Trophoblast cell (in vitro differentiated cells and primary cell): ENCODE measurements around the gene DDX54.

Source experiments
- DNase-seq, 2 donors: peaks; one replicate each; pipeline ENCODE4 v3.0.0-alpha.2; 2016
- H2AFZ ChIP-seq: 2 replicates; pipeline ENCODE4 v1.6.1; 2013; ENCODE audit warnings: low read length, moderate library complexity, mild to moderate bottlenecking; ENCODE audit not compliant: insufficient read depth, poor library complexity
- H2AK5ac ChIP-seq: 2 replicates; pipeline ENCODE4 v1.6.1; 2013; ENCODE audit warnings: mild to moderate bottlenecking, low read length
- H2BK120ac ChIP-seq: 2 replicates; pipeline ENCODE4 v1.6.1; 2013; ENCODE audit warnings: low read length, mild to moderate bottlenecking, moderate library complexity; ENCODE audit not compliant: insufficient read depth, poor library complexity
- H2BK12ac ChIP-seq: 2 replicates; pipeline ENCODE4 v1.6.1; 2013; ENCODE audit warnings: mild to moderate bottlenecking, low read length, moderate library complexity
- H2BK5ac ChIP-seq: 2 replicates; pipeline ENCODE4 v1.6.1; 2013; ENCODE audit warnings: low read length, low read depth, moderate library complexity, mild to moderate bottlenecking; ENCODE audit not compliant: poor library complexity
- H3K14ac ChIP-seq: 2 replicates; pipeline ENCODE4 v1.6.1; 2013; ENCODE audit warnings: mild to moderate bottlenecking, low read length
- H3K18ac ChIP-seq: 2 replicates; pipeline ENCODE4 v1.6.1; 2013; ENCODE audit warnings: mild to moderate bottlenecking, low read length
- H3K23ac ChIP-seq: 2 replicates; pipeline ENCODE4 v1.6.1; 2013; ENCODE audit warnings: low read length
- H3K27ac ChIP-seq: 2 replicates; pipeline ENCODE4 v1.5.1; 2013; ENCODE audit warnings: low read depth, mild to moderate bottlenecking, inconsistent platforms, low read length, moderate library complexity
- H3K27me3 ChIP-seq: 2 replicates; pipeline ENCODE4 v1.6.1; 2013; ENCODE audit warnings: inconsistent platforms, mild to moderate bottlenecking, low read length, moderate library complexity; ENCODE audit not compliant: insufficient read depth
- H3K36me3 ChIP-seq, 2 experiments: 1 replicate in 1 of 2; 2 replicates in 1 of 2; pipeline ENCODE4 v1.6.1; 2013; ENCODE audit warnings: low read length in 2 of 2, mild to moderate bottlenecking in 2 of 2, moderate library complexity in 1 of 2; ENCODE audit not compliant: insufficient read depth in 2 of 2, control insufficient read depth in 1 of 2
- H3K4ac ChIP-seq: 2 replicates; pipeline ENCODE4 v1.6.1; 2013; ENCODE audit warnings: low read depth, mild to moderate bottlenecking, low read length, moderate library complexity
- H3K4me1 ChIP-seq, 2 experiments: 1 replicate in 1 of 2; 2 replicates in 1 of 2; pipeline ENCODE4 v1.6.1; 2013; ENCODE audit warnings: low read length in 2 of 2, mild to moderate bottlenecking in 2 of 2, moderate library complexity in 1 of 2; ENCODE audit not compliant: insufficient read depth in 2 of 2, control insufficient read depth in 1 of 2
- H3K4me2 ChIP-seq: 2 replicates; pipeline ENCODE4 v1.6.1; 2013; ENCODE audit warnings: inconsistent platforms, mild to moderate bottlenecking, low read length, moderate library complexity
- H3K4me3 ChIP-seq: 2 replicates; pipeline ENCODE4 v1.5.1; 2013; ENCODE audit warnings: mild to moderate bottlenecking, low read depth, low read length, inconsistent platforms
- H3K79me1 ChIP-seq: one replicate; pipeline ENCODE4 v1.6.1; 2013; ENCODE audit warnings: low read length
- H3K79me2 ChIP-seq: 2 replicates; pipeline ENCODE4 v1.6.1; 2013; ENCODE audit warnings: low read length, mild to moderate bottlenecking; ENCODE audit not compliant: control insufficient read depth, insufficient read depth, poor library complexity
- H3K9ac ChIP-seq: 2 replicates; pipeline ENCODE4 v1.6.1; 2013; ENCODE audit warnings: mild to moderate bottlenecking, low read length
- H3K9me3 ChIP-seq: 2 replicates; pipeline ENCODE4 v1.6.1; 2013; ENCODE audit warnings: low read depth, mild to moderate bottlenecking, control low read depth, inconsistent platforms, low read length; ENCODE audit not compliant: insufficient read depth
- H4K12ac ChIP-seq: 2 replicates; pipeline ENCODE4 v1.6.1; 2013; ENCODE audit warnings: low read depth, mild to moderate bottlenecking, low read length, moderate library complexity
- H4K8ac ChIP-seq: 2 replicates; pipeline ENCODE4 v1.6.1; 2013; ENCODE audit warnings: low read depth, mild to moderate bottlenecking, low read length, moderate library complexity
- H4K91ac ChIP-seq: one replicate; pipeline ENCODE4 v1.6.1; 2013; ENCODE audit warnings: low read depth, mild to moderate bottlenecking, low read length, moderate library complexity
- WGBS: extraction: QIAGEN DNeasy Blood & Tissue Kit; methylation state at CpG from one replicate; pipeline ENCODE4 v1.1.7; 2013; ENCODE audit warnings: missing lambda C conversion rate; ENCODE audit not compliant: insufficient read length, insufficient coverage; ENCODE audit errors: extremely low coverage; 5-methylcytosine and 5-hydroxymethylcytosine counted together

The DDX54 gene

DNA sequence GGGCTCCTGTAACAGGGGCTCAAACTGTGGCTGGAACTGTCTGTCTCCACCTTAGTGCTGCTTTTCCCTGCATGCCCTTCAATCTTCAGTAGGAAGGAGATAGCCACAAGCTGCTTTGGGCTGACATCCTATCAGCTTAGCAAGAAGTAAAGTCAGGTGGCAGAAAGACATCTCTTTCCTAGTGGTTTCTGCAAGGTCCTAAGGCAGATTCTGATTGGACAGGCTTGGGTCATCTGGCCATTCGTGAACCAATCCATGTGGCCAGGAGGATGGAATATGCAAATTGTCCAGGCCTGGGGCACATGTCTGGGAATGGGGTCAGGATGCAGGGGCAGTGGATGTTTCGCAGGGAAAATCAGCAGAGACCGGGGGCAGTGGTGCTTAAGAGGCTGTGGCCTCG lies 5.5 kb upstream of the DDX54 start:
- Histone ChIP-seq H3K27ac (no peak overlapping the region), H3K79me1 (peaks cover 3% of the 10 kb centered on the region), H3K36me3 (peaks cover 20 to 23% of the 10 kb centered on the region in 2 experiments), H4K8ac (no peak overlapping the region), H2BK120ac (no peak overlapping the region), H4K12ac (no peak overlapping the region), H3K9me3 (no peaks in the 10 kb centered on the region), H3K4me1 (peaks cover 12% of the 10 kb centered on the region in 2 experiments), H2AK5ac (no peak overlapping the region), H3K4me3 (no peak overlapping the region), H2BK12ac (no peak overlapping the region), H2AFZ (no peak overlapping the region), H3K23ac (no peak overlapping the region), H3K18ac (no peak overlapping the region), H3K27me3 (no peaks in the 10 kb centered on the region), H3K4me2 (no peak overlapping the region), H4K91ac (no peak overlapping the region), H3K4ac (no peak overlapping the region), H2BK5ac (no peak overlapping the region), H3K79me2 (peaks cover 2% of the 10 kb centered on the region), H3K14ac (no peak overlapping the region), H3K9ac (no peak overlapping the region)
- no peak for DNase-seq
- whole genome bisulfite sequencing: no CpG with 5 or more reads among the region's 4 CpGs

- H3K27me3 ChIP-seq: no peaks in the 10 kb centered on the region
- H3K4ac ChIP-seq: no peak overlapping the region
- H3K4me2 ChIP-seq: no peak overlapping the region
- no peak overlapping the region for H2BK5ac ChIP-seq
- H4K12ac ChIP-seq: no peak overlapping the region
- no peak overlapping the region for H3K23ac ChIP-seq
- no peak overlapping the region for H2BK12ac ChIP-seq
- no peak for DNase-seq
- H3K4me3 ChIP-seq: no peak overlapping the region
- H2AK5ac ChIP-seq: no peak overlapping the region
- H3K79me1 ChIP-seq: peaks cover 12% of the 10 kb centered on the region
- no peak overlapping the region for H2AFZ ChIP-seq
- H3K36me3 ChIP-seq: peaks cover 20 to 23% of the 10 kb centered on the region in 2 experiments
- H2BK120ac ChIP-seq: no peak overlapping the region
- H3K27ac ChIP-seq: no peak overlapping the region
- H3K4me1 ChIP-seq: peaks cover 8 to 9% of the 10 kb centered on the region in 2 experiments
- no peak overlapping the region for H4K8ac ChIP-seq
- no CpG with 5 or more reads among the region's 2 CpGs for WGBS
- no peak overlapping the region for H3K14ac ChIP-seq
- peaks cover 7% of the 10 kb centered on the region for H3K79me2 ChIP-seq
- H3K18ac ChIP-seq: no peak overlapping the region
- no peak overlapping the region for H4K91ac ChIP-seq
- no peaks in the 10 kb centered on the region for H3K9me3 ChIP-seq
- H3K9ac ChIP-seq: no peak overlapping the region
Observed at GRCh38 chr12:113189361-113189760, 4.1 kb upstream of the DDX54 start.

DNA sequence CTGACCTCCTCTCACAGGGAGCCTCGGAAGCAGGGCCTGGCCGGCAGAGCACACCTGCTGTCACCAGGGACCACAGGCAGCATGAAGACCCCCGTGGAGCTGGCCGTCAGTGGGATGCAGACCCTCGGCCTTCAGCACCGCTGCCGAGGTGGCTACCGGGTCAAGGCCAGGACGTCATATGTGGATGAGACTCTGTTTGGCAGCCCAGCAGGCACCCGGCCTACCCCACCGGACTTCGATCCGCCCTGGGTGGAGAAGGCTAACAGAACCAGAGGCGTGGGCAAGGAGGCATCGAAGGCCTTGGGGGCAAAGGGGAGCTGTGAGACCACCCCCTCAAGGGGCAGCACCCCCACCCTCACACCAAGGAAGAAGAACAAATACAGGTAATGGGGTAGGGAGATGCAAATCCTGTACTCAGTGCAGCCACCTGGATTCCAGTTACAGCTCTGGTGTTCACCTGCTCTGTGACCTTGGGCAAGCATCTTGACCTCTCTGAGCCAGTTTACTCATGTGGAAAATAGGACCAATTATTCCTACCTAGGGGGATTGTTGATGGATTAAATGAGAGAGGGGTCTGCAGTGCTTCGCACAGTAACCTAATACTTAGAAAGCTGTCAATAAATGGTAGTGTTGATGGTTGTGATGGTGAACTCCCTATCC lies 1.5 kb upstream of the DDX54 start:
- H2AFZ ChIP-seq: no peak overlapping the region
- no peak overlapping the region for H3K27ac ChIP-seq
- H4K8ac ChIP-seq: no peak overlapping the region
- no peak overlapping the region for H3K4me2 ChIP-seq
- peaks cover 8 to 11% of the 10 kb centered on the region in 2 experiments for H3K4me1 ChIP-seq
- H3K79me2 ChIP-seq: peaks cover 11% of the 10 kb centered on the region
- DNase-seq: no peak
- no peak overlapping the region for H3K14ac ChIP-seq
- no peak overlapping the region for H3K9ac ChIP-seq
- H2BK12ac ChIP-seq: no peak overlapping the region
- H4K91ac ChIP-seq: no peak overlapping the region
- H3K18ac ChIP-seq: no peak overlapping the region
- no peak overlapping the region for H3K4ac ChIP-seq
- no peak overlapping the region for H3K4me3 ChIP-seq
- H4K12ac ChIP-seq: no peak overlapping the region
- no peak overlapping the region for H2BK5ac ChIP-seq
- peaks cover 14% of the 10 kb centered on the region for H3K79me1 ChIP-seq
- H2BK120ac ChIP-seq: no peak overlapping the region
- WGBS: no CpG with 5 or more reads among the region's 16 CpGs
- H3K23ac ChIP-seq: no peak overlapping the region
- no peak overlapping the region for H2AK5ac ChIP-seq
- no peaks in the 10 kb centered on the region for H3K9me3 ChIP-seq
- H3K36me3 ChIP-seq: peaks cover 15 to 21% of the 10 kb centered on the region in 2 experiments
- no peaks in the 10 kb centered on the region for H3K27me3 ChIP-seq

- peak overlapping the region; percentile 73 for H3K18ac ChIP-seq
- peak overlapping the region; percentile 98 for H4K8ac ChIP-seq
- peak overlapping the region; percentile 90 for H2AFZ ChIP-seq
- peak overlapping the region; percentile 76 for H3K27ac ChIP-seq
- H4K12ac ChIP-seq: no peak overlapping the region
- no peaks in the 10 kb centered on the region for H3K9me3 ChIP-seq
- peaks cover 8 to 13% of the 10 kb centered on the region in 2 experiments for H3K36me3 ChIP-seq
- peak overlapping the region; percentile 70 for H3K4me2 ChIP-seq
- H3K14ac ChIP-seq: peak overlapping the region; percentile 34
- WGBS: no CpG with 5 or more reads among the region's 11 CpGs
- no peak overlapping the region for H2BK12ac ChIP-seq
- no peaks in the 10 kb centered on the region for H3K27me3 ChIP-seq
- no peak overlapping the region for H3K23ac ChIP-seq
- H3K79me1 ChIP-seq: peaks cover 14% of the 10 kb centered on the region
- H2BK120ac ChIP-seq: peak overlapping the region; percentile 90
- no peak for DNase-seq
- H3K79me2 ChIP-seq: peaks cover 11% of the 10 kb centered on the region
- peak overlapping the region; percentile 94 for H3K4me3 ChIP-seq
- H3K4me1 ChIP-seq: peaks cover 8 to 10% of the 10 kb centered on the region in 2 experiments
- no peak overlapping the region for H2AK5ac ChIP-seq
- H3K4ac ChIP-seq: peak overlapping the region; percentile 3
- H3K9ac ChIP-seq: peak overlapping the region; percentile 74
- peak overlapping the region; percentile 81 for H2BK5ac ChIP-seq
- peak overlapping the region; percentile 90 for H4K91ac ChIP-seq
Observed at GRCh38 chr12:113186033-113186365, 721 bp upstream of the DDX54 start.
